ENCODE results near the gene CCDC121. TPM values are rescaled to one million over a fixed set of nuclear protein-coding genes. Genes with fewer than 3 reads are reported as not detected.
"Not testable (repeated sequence)": the region's sequence is repeated elsewhere in the genome, so short reads cannot be mapped to it uniquely, and the experiment has no call there.

Gene CCDC121
- total RNA-seq, 2 donors from 2014 or later = 3.6 to 4.2 TPM

DNA sequence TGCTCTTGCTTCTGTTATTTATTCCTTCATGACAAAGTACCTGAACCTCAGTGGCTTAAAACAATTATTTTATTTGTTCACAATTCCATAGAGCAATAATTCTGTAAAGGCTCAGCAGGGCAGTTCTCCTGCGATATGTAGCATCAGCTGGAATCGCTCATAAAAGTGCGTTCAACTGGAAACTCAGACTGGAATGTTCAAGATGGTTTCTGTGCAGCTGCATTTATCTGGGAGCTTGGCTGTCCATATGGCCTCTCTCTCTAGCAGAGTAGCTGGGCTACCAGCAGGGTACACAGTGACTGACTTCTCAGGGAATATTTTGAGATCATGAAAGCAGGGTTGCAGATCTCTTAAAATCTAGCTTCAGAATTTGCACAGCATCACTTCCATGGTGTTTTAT, 13.5 kb downstream of the CCDC121 start:
- TF ChIP-seq, protein P1, sequence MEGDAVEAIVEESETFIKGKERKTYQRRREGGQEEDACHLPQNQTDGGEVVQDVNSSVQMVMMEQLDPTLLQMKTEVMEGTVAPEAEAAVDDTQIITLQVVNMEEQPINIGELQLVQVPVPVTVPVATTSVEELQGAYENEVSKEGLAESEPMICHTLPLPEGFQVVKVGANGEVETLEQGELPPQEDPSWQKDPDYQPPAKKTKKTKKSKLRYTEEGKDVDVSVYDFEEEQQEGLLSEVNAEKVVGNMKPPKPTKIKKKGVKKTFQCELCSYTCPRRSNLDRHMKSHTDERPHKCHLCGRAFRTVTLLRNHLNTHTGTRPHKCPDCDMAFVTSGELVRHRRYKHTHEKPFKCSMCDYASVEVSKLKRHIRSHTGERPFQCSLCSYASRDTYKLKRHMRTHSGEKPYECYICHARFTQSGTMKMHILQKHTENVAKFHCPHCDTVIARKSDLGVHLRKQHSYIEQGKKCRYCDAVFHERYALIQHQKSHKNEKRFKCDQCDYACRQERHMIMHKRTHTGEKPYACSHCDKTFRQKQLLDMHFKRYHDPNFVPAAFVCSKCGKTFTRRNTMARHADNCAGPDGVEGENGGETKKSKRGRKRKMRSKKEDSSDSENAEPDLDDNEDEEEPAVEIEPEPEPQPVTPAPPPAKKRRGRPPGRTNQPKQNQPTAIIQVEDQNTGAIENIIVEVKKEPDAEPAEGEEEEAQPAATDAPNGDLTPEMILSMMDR (IDR thresholded peaks at IDR 0.05) = no peak
- Histone ChIP-seq H3K36me3 (peaks cover 50% of the 10 kb centered on the region), H3K27ac (no peak overlapping the region), H3K4me3 (no peak overlapping the region), H3K27me3 (no peaks in the 10 kb centered on the region), H3K9me3 (no peaks in the 10 kb centered on the region), H3K4me1 (no peaks in the 10 kb centered on the region)
- no peak for DNase-seq (ENCODE audit: low spot score)

DNA sequence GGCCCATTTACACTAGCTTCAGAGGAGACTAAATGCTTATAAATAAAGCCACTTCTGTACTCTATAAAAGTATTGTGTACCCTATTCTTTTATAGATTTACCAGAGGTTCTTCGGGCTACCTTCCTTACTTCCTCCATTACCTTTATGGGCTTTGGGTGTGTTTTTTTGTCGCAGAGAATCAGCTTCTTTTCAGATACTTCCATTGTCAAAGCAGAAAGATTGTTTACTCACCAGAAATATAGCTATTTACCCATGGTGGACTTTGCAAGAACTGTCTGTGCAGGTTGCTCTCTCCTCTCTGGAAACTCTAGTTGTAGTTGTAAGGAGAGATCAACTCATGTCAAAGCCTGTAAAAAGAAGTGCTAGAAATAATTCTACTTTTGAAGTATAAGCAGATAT, 14.8 kb downstream of the CCDC121 start:
- H3K36me3 ChIP-seq = peaks cover 53% of the 10 kb centered on the region
- DNase-seq (ENCODE audit: low spot score) = no peak
- TF ChIP-seq, protein P1 (IDR thresholded peaks at IDR 0.05) = no peak

DNA sequence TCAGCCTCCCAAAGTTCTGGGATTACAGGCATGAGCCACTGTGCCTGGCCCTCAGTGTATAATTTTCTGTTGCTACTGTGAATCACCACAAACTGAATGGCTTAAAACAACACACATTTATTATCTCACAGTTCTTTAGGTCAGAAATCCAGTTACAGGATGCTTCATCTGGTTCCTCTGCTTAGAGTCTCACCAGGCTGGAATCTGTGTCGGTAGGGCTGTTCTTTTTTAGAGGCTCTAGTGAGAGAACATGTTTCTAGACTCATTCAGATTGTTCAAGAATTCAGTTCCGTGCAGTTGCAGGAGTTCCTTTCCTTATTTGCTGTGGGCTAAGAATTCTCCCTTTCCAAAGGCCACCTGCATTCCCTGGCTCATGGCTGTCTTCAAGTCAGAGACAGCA, 22.2 kb downstream of the CCDC121 start:
- no peak for DNase-seq (ENCODE audit: low spot score)

More for the DNA sequence above, 14.8 kb downstream of the CCDC121 start:
- Histone ChIP-seq H3K27me3 (no peaks in the 10 kb centered on the region), H3K9me3 (no peaks in the 10 kb centered on the region), H3K27ac (no peak overlapping the region), H3K4me3 (no peak overlapping the region), H3K4me1 (no peaks in the 10 kb centered on the region)

DNA sequence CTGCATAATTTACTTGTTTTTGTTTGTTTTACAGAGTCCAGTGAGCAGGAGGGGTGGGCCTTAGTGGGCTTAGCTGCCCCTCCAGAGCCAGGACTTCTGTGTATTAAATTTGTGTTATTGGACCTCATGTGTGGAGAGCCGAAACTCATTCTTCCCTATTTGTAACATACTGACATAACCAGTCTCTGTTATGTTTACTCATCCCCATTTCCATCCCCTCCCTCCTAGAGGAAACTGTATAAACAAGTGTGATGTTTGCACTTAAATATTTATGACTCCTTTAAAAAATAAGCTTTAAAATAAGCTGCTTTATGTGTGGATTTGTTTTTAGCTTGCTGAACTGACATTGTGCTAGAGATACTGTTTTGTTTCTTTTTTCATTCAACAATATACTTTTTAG, 32.2 kb downstream of the CCDC121 start:
- Histone ChIP-seq H3K4me3 (no peak overlapping the region), H3K27ac (no peak overlapping the region), H3K27me3 (no peaks in the 10 kb centered on the region), H3K36me3 (peaks cover 15% of the 10 kb centered on the region), H3K4me1 (no peaks in the 10 kb centered on the region), H3K9me3 (peaks cover 10 to 14% of the 10 kb centered on the region in 2 donors)
- TF ChIP-seq, protein P1 (IDR thresholded peaks at IDR 0.05) = no peak
- DNase-seq (ENCODE audit: low spot score) = no peak

More for the DNA sequence above, 22.2 kb downstream of the CCDC121 start:
- TF ChIP-seq, protein P1 (IDR thresholded peaks at IDR 0.05) = no peak
- Histone ChIP-seq H3K4me1 (no peaks in the 10 kb centered on the region), H3K27me3 (no peaks in the 10 kb centered on the region), H3K4me3 (no peak overlapping the region), H3K36me3 (peaks cover 74% of the 10 kb centered on the region), H3K9me3 (no peaks in the 10 kb centered on the region), H3K27ac (no peak overlapping the region)

DNA sequence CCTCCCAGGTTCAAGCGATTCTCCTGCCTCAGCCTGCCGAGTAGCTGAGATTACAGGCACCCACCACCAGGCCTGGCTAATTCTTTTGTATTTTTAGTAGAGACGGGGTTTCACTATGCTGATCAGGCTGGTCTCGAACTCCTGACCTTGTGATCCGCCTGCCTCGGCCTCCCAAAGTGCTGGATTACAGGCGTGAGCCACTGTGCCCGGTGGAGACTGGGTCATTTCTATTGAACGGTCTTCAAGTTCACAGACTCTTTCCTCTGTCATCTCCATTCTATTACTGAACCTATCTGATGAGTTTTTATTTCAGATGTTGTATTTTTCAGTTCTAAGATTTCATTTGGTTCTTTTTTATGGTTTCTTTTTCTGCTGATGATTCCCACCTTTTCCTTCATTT, 33.4 kb downstream of the CCDC121 start:
- H3K27ac ChIP-seq; H3K27me3 ChIP-seq; H3K4me3 ChIP-seq; H3K4me1 ChIP-seq; DNase-seq (ENCODE audit: low spot score); H3K36me3 ChIP-seq: not testable (repeated sequence)
- peaks cover 12 to 26% of the 10 kb centered on the region in 2 donors for H3K9me3 ChIP-seq

DNA sequence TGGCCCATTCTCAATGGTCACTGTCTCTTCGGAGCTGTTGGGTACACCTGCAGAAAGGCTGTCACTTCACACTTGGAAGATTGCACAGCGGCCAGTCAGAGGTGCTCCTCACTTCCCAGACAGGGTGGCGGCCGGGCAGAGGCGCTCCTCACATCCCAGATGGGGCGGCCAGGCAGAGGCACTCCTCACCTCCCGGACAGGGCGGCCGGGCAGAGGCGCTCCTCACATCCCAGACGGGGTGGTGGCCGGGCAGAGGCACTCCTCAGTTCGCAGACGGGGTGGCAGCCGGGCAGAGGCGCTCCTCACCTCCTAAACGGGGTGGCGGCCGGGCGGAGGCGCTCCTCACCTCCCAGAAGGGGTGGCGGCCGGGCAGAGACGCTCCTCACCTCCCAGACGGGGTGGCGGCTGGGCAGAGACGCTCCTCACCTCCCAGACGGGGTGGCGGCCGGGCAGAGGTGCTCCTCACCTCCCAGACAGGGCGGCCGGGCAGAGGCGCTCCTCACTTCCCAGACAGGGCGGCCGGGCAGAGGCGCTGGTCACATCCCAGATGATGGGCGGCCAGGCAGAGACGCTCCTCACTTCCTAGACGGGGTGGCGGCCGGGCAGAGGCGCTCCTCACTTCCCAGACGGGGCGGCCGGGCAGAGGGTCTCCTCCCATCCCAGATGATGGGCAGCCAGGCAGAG, 34.6 kb downstream of the CCDC121 start:
- not testable (repeated sequence) for H3K4me3 ChIP-seq; H3K4me1 ChIP-seq; H3K36me3 ChIP-seq; H3K27ac ChIP-seq; H3K27me3 ChIP-seq; DNase-seq (ENCODE audit: low spot score)
- peaks cover 15 to 33% of the 10 kb centered on the region in 2 donors for H3K9me3 ChIP-seq

DNA sequence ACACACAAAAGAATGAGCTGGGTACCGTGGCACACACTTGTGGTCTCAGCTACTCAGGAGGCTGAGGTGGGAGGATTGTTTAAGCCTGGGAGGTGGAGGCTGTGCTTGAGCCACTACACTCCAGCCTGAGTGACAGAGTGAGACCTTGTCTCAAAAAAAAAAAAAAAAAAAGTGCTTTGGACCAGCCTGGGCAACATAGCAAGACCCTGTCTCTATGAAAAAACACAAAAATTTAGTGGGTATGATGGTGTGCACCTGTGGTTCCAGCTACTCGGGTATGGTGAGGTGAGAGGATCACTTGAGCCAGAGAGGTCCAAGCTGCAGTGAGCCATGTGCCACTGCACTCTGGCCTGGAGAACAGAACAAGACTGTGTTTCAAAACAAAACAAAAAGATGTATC, 35.6 kb downstream of the CCDC121 start:
- Histone ChIP-seq H3K27ac (no peak overlapping the region), H3K9me3 (peaks cover 15 to 33% of the 10 kb centered on the region in 2 donors), H3K36me3 (no peaks in the 10 kb centered on the region), H3K4me1 (no peaks in the 10 kb centered on the region), H3K4me3 (no peak overlapping the region), H3K27me3 (no peaks in the 10 kb centered on the region)
- TF ChIP-seq, protein P1 (IDR thresholded peaks at IDR 0.05) = no peak
- no peak for DNase-seq (ENCODE audit: low spot score)

Data from right atrium auricular region (tissue), 2 donors.